Measurements from ENCODE around the gene HHATL. TPM values are rescaled to one million over a fixed set of nuclear protein-coding genes. Genes with fewer than 3 reads are reported as not detected.
A peak's percentile ranks its signal among the peaks of the same experiment; 100 is the strongest.

Gene HHATL
- total RNA-seq, 1 experiment from 2014 or later: not detected

DNA sequence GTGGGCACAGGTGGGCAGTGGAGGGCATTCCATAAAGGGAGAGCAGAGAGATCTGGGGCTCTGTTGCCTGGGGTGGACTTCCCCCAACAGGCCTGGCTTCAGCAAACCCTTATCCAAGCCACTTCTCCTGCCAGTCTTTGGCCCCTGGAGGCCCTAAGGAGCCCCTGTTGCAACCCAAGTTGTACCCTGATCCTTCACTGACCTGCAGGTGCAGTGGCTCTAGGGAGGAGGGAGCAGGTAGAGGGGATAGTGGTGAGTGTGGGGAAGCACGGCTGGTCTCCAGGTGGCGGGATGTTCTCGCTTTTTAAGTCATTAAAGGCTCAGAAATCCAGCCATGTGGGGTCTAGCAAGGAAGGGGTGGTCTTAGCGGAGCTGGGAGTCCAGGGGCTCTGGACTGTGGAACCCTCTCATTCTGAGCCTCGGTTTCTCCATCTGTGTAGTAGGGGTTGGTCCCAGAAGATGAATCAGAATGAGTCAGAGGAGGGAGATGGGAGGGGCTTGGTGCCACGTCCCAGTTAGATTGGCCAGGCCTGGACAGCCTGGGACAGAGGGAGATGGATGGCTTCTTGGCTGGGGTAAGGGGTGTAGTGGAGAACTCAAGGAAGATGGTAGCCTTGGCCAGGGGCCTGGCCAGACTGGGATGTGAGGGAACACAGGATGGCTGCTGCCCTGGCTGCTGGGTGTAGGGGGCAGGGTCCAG lies 46.5 kb downstream of the HHATL start:
- Histone ChIP-seq H3K27ac (no peak overlapping the region), H3K4me3 (no peak overlapping the region)
- DNase-seq: no peak

DNA sequence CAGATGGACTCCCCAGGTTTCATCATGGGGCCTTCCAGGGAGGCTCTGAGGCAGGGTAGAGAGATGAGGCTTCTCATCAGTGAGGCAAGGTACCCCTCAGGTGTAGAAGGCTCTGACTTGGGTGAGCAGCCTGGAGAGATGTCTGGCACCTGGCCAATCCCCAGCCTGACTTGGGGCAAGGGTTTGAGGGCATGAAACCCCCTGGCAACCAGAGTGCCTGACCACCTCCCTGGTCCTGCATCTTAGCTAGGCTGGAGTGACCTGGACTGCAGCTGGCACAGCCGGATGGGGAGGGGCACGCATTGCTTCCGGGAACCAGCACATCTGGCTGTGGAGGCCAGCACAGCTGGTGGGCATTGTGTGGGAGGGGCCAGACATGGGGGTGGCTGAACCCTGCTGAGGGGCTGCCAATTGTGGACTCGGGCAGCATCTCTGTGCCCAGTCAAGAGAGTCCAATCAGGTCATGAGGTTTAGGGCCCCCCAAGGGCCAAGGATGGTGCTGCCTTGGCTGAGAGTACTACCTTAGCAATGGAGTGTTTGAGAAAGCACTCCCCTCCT lies 47.2 kb downstream of the HHATL start:
- DNase-seq: peak in 1 of 2 experiments; percentile 14
- H3K27ac ChIP-seq: peak overlapping the region; percentile 92
- H3K36me3 ChIP-seq: no peaks in the 10 kb centered on the region
- H3K9me3 ChIP-seq (replicated peaks): no peaks in the 10 kb centered on the region
- H3K27me3 ChIP-seq: no peaks in the 10 kb centered on the region
- peak overlapping the region; percentile 88 for H3K4me3 ChIP-seq
- H3K4me1 ChIP-seq: peaks cover 7% of the 10 kb centered on the region

More for the DNA sequence above, 46.5 kb downstream of the HHATL start:
- peaks cover 7% of the 10 kb centered on the region for H3K4me1 ChIP-seq
- H3K36me3 ChIP-seq: no peaks in the 10 kb centered on the region
- H3K27me3 ChIP-seq: no peaks in the 10 kb centered on the region
- no peaks in the 10 kb centered on the region for H3K9me3 ChIP-seq (replicated peaks)

DNA sequence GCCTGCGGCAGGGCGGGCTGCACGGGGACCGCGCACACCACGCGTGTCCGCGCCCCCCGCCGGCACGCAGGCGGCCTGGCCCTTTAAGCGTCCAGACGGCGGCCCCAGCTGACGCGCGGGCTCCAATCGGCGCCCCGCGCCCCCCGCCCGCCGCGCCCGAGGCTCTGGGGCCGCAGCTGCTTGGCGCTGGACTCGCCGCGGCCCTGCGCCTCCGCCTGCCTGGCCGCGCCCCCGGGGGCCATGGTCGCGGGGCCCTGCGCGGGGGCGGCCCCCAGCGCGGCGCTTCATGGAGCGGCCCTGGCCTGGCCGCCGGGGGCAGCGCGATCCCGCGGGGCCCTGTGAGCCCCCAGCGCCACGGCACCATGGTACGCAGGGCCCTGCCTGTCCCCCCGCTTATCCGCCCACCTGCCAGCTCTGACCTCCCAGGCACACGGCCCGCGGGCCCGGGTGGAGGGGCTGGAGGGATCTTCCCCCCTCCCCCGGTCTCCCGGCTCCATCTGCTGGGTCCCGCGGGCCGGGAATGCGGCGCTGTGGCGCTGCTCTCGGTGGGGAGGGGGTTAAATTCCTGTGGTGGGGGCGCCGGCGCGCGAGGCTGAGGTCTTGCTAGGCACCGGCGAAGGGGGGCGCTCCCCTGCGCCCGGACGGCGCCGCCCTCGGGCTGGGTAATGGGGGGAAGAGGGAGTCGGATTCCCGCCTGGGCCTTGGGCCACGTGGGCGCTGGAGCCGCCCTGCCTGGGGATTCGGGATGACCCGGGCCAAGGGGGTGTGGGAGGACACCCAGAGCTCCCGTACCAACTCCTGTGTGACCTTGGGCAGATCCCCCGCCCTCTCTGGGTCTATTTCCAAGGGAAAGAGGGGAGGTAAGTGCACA lies 48.0 kb downstream of the HHATL start:
- Histone ChIP-seq H3K4me1 (peaks cover 7% of the 10 kb centered on the region), H3K36me3 (no peaks in the 10 kb centered on the region), H3K4me3 (peak overlapping the region; percentile 88), H3K27me3 (no peaks in the 10 kb centered on the region), H3K27ac (peak overlapping the region; percentile 92), H3K9me3 (replicated peaks) (no peaks in the 10 kb centered on the region)
- DNase-seq: peak; percentile 63 to 65

DNA sequence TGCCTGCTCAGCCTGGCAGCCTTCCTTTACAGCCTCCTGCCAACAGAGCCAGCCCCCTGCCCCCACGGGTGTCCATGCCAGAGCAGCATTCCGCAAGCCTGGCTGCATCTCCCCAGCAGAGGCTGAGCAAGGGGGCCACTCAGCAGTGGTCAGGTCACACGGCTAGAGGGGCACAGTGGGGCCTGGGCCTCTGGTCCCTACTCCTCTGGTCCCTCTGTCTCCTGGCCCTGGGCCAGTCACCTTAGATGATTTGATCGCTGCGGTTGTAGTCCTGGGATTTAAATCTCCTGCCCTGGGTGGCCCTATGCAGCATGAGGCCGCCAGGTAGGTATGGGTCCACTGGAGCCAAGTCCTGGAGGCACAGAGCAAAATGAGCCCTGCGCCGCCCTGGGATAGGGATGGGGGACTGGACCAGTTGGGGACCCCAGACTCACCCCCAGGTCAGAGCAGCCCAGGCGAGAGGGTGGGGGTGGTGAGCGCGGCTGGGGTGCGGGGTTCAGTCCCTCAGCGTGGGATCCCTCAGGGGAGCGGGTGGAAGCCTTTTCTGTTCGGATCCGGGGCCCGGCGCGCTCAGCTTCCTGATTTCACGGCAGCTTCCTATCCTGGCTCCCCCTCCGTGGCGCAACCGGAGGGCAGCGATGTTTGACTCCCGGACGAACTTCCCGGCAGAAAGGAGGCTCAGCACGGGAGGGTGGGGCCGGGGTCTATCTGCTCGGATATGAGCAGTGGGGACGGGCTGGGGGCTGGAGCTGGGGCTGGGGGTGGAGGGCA lies 48.9 kb downstream of the HHATL start, which contains the start of gene ZBTB47:
TSS of gene ZBTB47 (plus strand) at position 138 of the 771 bp plus-strand sequence. CDS start 4,659 bp downstream, outside the sequence.
- Histone ChIP-seq H3K4me1 (peaks cover 7% of the 10 kb centered on the region), H3K27ac (peak within 1 kb of the TSS; percentile 92), H3K4me3 (peak within 1 kb of the TSS; percentile 88), H3K36me3 (no peaks in the 10 kb centered on the region; the same call in 1 of the 2 replicates), H3K9me3 (replicated peaks) (no peaks in the 10 kb centered on the region), H3K27me3 (no peaks in the 10 kb centered on the region)
- DNase-seq: peak; percentile 26 to 36

DNA sequence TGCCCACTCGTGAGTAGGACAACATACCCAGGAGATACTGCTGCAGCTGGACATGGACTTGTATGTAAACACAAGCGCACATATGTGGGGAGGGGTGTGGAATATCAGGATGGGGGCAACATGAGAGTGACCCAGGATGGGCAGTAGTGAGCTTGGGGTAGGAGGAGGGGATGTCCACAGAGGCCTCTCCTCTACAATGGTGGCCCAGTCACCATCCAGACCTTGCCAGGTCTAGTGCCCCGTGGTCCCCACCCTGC lies 49.4 kb downstream of the HHATL start:
- Histone ChIP-seq H3K27ac (no peak overlapping the region), H3K4me1 (peaks cover 7% of the 10 kb centered on the region), H3K4me3 (peak overlapping the region; percentile 88), H3K9me3 (replicated peaks) (no peaks in the 10 kb centered on the region), H3K27me3 (no peaks in the 10 kb centered on the region), H3K36me3 (no peaks in the 10 kb centered on the region; the same call in 1 of the 2 replicates)
- no peak for DNase-seq

DNA sequence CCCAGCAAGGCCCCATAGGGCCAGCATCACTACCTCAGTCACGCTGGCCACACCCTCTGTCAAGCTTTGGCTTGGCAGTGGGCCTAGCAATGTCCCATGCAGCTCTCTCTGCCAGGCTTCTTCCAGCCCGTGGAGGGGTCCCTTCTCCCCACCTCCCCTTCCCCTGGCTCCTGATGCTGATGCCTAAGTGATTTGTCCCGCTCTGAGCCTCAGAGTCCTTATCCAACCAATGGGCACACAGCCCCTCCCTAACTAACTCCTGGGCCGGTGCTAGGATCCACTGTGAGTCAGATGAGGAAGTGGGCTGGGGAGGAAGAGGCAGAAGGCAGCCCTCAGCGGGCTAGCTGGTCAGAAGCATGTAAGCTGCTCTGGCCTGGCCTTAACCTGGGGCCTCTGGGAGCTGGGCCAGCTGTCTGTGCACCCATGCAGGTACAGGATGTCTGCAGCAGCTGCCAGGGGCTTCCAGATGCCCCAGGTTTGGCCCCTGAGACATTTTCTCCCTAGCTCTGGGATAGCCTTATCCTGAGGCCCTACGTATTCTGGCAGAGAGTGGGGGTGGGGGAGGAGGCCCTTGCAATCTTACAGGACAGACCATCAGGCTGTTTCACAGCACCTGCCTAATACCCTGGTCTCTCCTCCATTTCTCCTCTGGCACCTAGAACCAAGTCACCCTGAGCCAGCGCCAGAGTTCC lies 49.8 kb downstream of the HHATL start:
- peak overlapping the region; percentile 88 for H3K4me3 ChIP-seq
- peaks cover 7% of the 10 kb centered on the region for H3K4me1 ChIP-seq
- DNase-seq: no peak
- no peaks in the 10 kb centered on the region for H3K9me3 ChIP-seq (replicated peaks)
- no peaks in the 10 kb centered on the region for H3K27me3 ChIP-seq
- H3K36me3 ChIP-seq: no peaks in the 10 kb centered on the region; the same call in 1 of the 2 replicates
- H3K27ac ChIP-seq: peak overlapping the region; percentile 48

DNA sequence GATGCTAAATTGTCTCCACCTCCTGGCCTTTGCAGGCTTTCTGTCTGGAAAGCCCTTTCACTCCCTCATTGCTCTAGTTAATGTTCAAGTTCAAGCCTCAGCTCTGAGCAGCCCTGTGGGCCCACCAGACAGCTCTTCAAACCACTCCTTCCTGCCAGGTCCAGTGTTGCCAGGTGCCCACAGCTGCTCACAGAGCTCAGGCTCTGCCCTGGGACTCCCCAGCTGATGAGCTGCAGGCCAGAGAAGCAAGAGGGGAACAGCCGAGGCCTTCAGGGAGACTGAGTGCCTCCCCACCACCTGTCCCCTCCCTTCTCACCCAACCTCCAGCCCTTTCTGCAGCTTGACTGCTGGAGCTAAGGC lies 50.4 kb downstream of the HHATL start:
- no peak overlapping the region for H3K4me3 ChIP-seq
- H3K27me3 ChIP-seq: no peaks in the 10 kb centered on the region
- H3K9me3 ChIP-seq (replicated peaks): no peaks in the 10 kb centered on the region
- peak overlapping the region; percentile 48 for H3K27ac ChIP-seq
- peaks cover 7% of the 10 kb centered on the region for H3K4me1 ChIP-seq
- no peaks in the 10 kb centered on the region; the same call in 1 of the 2 replicates for H3K36me3 ChIP-seq
- DNase-seq: peak; percentile 84

DNA sequence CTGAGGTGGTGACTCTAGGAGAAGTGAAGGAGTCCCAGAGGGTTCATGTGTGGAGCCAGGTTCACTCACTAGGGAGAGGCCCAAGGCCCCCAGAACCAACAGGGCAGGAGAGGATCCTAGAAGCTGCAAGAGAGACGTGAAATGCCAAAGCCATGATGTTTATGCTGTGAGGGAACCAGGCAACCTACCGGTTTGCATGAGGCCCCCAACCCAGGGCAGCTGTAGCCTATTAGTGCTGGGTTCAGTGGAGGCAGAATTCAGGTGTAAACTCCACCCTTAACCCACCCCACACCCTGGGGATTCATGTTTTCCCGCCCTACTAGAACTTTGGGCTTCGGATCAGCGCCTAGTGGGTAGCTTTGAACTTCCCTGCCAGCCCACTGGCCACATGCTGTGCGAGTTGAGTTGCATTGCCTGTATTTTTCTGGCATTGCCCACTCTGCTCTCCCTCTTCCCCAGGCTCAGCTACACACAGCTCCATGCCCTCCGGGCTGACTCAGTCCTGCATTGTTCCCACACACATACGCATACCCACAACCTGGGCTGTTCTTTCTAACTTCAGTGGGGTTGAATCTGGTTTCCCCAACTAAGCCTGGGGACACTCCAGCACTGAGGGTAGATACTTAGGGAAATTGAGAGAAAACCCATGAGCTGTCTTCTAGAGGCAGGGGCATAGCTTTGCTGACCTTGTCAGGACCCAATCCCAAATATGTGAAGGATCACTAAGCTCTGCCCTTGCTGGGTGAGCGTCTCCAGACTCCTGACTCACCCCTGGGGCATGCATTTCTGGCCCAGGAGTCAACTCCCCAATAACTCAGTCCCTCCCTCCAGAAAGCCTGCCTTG lies 51.1 kb downstream of the HHATL start:
- Histone ChIP-seq H3K27me3 (no peaks in the 10 kb centered on the region), H3K9me3 (replicated peaks) (no peaks in the 10 kb centered on the region), H3K4me3 (no peak overlapping the region), H3K36me3 (peaks cover 5% of the 10 kb centered on the region), H3K4me1 (peaks cover 7% of the 10 kb centered on the region), H3K27ac (peak overlapping the region; percentile 48)
- DNase-seq: peak in 1 of 2 experiments; percentile 8

DNA sequence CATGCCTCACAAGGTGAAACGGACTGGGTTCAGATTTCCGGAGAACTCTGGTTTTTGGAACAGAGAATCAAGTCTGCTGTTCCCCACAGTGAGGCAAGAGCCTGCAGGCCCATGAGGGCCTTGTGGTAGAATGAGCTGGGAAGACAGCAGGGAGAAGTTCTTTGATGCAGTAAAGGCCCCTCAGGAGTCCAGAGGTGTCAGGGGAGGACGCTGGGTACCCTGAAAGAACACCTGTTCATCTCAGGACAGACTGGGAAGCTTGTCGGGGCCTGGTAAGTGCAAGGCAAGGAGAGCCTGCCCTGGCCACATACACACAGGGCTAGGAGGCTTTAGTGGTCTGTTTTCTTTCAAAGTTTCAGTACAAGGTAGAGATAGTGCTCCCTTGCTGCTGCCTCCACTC lies 52.8 kb downstream of the HHATL start:
- peaks cover 11% of the 10 kb centered on the region for H3K36me3 ChIP-seq
- no peak overlapping the region for H3K27ac ChIP-seq
- DNase-seq: no peak

DNA sequence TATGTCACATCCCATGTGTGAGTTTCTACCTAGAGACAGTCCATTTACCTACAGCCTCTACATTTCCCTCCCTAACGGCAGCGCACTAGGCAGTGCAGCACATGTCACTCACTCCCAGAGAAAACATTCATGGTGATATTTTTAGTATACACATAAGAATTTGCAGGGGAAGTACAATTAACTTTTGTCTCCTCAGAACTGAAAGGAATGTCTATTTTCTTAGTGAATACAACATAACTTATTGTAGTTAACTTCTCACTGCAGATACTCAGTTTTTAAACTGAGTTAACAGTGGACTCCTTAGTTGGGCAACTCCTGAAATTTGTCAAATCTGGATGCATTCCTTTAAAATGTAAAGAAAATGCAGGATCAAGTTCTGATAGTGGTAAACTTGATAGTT lies 53.6 kb downstream of the HHATL start:
- DNase-seq: no peak
- Histone ChIP-seq H3K36me3 (peaks cover 11% of the 10 kb centered on the region), H3K4me1 (peaks cover 7% of the 10 kb centered on the region), H3K4me3 (no peak overlapping the region), H3K27ac (no peak overlapping the region), H3K9me3 (replicated peaks) (no peaks in the 10 kb centered on the region), H3K27me3 (no peaks in the 10 kb centered on the region)

More for the DNA sequence above, 52.8 kb downstream of the HHATL start:
- Histone ChIP-seq H3K27me3 (no peaks in the 10 kb centered on the region), H3K4me1 (peaks cover 7% of the 10 kb centered on the region), H3K9me3 (replicated peaks) (no peaks in the 10 kb centered on the region), H3K4me3 (no peak overlapping the region)

DNA sequence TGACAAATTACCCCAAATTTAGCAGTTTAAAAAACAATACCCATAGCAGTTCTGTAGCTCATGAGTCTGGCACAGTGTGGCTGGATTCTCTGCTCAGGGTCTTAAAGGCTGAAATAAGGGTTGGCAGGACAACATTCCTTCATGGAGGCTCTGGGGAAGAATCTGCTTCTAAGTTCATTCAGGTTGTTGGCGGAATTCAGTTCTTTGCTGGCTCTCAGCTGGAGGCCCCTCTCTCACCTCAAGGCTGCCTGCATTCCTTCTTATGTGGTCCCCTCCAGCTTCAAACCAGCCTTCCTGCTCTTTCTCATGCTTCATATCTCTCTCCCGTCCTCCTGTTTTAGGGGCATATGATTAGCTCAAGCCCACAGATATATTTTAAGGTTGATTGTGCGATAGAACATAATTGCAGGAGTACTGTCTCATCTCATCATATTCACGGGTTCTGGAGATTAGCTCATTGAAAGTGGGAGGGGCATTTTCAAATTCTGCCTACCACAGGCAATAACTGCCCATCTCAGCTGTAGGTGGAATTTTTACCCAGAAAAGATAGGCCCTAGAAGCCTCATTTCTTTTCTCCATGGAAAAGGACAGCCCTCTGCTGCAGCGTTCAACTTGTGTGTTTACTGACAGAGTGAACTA lies 54.7 kb downstream of the HHATL start:
- Histone ChIP-seq H3K9me3 (replicated peaks) (no peaks in the 10 kb centered on the region), H3K27me3 (no peaks in the 10 kb centered on the region), H3K27ac (no peak overlapping the region), H3K36me3 (peaks cover 14% of the 10 kb centered on the region), H3K4me1 (peaks cover 7% of the 10 kb centered on the region), H3K4me3 (no peak overlapping the region)
- DNase-seq: no peak
